Ramos (cell line): ENCODE results near the gene PCBD2.
"Not testable (repeated sequence)": the region's sequence is repeated elsewhere in the genome, so short reads cannot be mapped to it uniquely, and the experiment has no call there.

Source experiments
- in situ Hi-C: fragments of 300-500 bp; cut with MboI; formaldehyde crosslinking; loops from one replicate; pipeline ENCODE4 v1.14.3; 2022; ENCODE audit warnings: low sequenced_read_pairs; ENCODE audit not compliant: unreplicated experiment

The PCBD2 gene

DNA sequence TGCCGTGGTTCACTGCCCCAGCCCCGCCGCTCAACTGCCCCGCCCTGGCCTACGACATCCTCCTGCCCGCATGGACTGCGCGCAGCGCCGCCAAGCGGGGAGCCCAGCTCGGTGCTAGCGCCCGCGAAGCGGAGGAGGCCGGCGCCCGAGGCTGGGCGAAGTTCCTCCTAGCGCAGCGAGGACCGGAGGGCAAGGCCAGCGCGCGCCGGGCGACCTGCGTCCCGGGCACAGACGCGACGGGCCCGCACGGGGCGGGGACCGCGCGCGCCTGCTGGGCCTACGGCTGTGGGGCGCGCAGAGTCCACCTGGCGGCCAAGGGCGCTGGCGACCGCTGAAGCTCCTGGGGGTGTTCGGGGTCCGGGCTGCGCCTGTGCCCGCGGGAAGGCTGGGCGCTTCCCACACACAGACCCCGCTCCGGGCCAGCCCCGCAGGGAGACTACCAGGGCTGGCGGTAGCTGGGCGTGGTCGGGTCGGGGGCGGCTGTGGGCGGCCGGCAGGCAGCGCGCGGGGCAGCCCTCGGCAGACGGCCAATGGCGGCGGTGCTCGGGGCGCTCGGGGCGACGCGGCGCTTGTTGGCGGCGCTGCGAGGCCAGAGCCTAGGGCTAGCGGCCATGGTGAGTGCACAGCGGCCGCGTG lies at the start of gene PCBD2:
TSS of gene PCBD2 (plus strand) at position 522 of the 636 bp plus-strand sequence. CDS start at position 531, 9 bp downstream.
- in situ Hi-C loops: loop anchor here (5.0 kb wide), 1 partner anchor 167 kb away; the partner anchor contains the start of gene CAMLG

DNA sequence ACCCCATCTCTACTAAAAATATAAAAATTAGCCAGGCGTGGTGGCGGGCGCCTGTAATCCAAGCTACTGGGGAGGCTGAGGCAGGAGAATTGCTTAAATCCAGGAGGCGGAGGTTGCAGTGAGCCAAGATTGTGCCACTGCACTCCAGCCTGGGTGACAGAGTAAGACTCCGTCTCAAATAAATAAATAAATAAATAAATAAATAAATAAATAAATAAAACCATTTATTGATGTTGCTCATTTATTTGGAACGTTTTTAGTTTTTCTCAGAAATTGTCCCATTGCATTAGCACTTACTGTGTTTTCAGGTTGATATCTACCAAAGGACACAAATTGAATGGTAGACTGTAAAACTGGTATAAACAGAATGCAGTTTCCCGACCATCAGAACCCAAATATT lies 48.5 kb upstream of the PCBD2 start:
- in situ Hi-C loops: not testable (repeated sequence)

DNA sequence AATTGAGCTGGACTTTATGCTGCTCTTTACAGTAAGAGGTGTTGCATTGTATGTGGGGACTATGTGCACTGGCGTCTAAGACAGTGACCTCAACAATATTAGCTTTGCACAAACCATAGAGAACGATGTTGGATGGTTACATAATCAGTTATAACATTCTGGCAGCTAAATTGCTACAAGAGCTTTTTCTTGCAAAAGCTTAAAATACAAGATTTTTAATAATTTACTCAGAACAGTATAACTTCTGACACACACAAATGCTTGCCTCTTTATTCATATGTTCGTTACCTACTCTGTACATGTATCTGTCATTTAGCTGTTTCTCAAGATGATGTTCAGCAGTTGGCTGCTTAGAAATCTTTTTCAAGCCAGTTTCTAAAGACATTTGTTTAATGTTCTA lies 47.5 kb upstream of the PCBD2 start:
- in situ Hi-C loops: no loop called here

DNA sequence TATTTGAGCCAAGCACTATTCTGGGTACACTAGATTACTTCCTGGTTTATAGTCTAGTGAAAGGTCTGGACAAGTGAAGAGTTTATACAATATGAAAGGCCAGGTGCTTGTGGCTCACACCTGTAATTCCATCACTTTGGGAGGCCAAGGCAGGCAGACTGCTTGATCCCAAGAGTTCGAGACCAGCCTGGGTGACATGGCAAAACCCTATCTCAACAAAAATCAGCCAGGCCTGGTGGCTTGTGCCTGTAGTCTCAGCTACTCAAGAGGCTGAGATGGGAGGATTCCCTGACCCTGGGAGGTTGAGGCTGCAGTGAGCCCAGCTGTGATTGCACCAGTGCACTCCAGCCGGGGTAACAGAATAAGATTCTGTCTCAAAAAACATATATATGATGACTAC lies 40.2 kb upstream of the PCBD2 start:
- in situ Hi-C loops: no loop called here

DNA sequence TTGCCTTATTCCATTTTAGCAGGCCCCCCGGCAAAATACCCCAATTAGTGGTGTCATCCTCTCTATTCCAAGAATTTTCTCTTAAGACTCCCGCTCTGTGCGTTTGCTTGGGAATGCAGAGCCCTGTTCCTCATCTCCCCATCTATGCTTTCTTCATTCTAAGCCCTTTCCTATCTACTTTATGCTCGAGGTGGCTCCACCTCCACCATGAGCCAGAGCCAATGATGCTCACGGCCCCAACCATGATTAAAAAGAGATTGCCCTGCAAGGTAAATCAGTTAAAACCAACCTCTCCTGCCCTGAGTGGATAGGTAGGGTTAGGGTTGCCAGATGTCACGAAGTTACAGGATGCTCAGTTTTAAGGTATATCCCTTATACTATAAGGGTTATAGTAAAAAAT lies 31.4 kb upstream of the PCBD2 start:
- in situ Hi-C loops: no loop called here

DNA sequence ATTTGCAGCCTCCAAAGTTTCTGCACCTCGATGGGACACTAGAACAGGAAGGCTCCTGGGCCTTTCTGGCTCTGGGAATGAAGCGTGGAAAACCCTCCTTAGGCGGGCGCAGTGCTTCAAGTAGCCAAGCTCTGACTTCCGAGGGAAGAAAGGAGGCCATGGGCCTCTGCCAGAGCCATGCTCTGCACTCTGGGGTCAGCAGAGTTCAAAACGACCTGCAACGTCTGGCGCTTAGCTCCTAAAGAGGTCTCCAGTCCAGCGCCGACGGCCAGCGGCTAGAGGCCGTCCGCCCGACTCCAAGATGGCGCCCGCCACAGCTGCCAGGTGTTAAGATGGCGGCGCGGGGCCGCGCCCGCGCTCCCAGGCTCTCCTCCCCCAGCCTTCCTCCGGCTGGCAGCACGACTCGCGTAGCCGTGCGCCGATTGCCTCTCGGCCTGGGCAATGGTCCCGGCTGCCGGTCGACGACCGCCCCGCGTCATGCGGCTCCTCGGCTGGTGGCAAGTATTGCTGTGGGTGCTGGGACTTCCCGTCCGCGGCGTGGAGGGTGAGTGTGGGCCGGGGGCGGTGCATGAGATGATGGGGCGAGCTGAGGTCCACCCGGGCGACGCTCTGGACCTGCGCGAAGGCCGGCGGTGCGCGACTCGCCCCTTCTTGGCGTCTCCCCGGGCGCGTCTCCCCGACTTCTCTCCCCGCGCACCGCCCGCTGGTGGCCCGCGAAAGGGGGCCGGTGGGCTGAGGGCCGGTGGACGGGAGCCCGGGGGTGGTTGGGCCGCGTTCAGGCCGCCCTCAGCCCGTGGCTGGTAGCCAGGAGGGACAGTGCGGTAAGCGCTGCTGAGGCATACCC lies 30.7 kb upstream of the PCBD2 start, which contains the start of gene TXNDC15:
TSS of gene TXNDC15 (plus strand) at position 385 of the 844 bp plus-strand sequence. CDS start at position 442, 57 bp downstream.
- in situ Hi-C loops: no loop called here

DNA sequence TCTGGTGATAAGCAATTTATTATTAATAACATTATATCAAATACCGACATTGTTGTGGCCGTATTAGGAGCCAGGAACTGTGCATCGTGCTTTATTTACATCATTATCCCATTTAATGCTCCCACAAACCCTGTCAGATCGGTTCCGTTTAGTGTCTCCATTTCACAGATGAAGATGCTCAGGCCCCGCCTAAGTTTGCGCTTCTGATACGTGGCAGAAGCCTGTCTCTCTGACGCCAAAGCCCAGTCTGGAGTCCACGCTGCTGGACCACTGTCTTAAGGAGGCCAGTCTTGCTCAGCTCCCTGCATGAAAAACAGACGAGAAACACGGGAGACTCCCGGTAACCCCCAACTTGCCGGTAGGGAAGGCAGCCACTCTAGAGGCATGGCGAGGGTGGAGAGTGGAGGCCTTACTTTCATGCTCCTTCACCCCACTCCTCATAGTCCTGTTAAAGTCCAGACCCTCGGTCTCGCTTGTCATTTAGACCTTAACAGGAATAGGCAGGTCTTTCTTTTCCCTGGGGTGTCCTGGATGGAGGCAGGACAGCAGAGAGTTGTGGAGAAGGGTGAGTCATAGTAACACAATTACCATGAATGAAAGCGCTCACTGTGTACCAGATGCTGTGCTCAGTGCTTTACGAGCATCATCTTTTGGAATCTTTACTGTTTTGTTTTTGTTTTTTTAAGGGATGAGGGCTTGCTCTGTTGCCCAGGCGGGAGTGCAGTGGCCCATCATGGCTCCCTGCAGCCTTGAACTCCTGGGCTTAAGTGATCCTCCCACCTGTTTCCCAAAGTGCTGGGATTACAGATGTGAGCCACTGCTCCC lies 29.9 kb upstream of the PCBD2 start:
- in situ Hi-C loops: no loop called here

DNA sequence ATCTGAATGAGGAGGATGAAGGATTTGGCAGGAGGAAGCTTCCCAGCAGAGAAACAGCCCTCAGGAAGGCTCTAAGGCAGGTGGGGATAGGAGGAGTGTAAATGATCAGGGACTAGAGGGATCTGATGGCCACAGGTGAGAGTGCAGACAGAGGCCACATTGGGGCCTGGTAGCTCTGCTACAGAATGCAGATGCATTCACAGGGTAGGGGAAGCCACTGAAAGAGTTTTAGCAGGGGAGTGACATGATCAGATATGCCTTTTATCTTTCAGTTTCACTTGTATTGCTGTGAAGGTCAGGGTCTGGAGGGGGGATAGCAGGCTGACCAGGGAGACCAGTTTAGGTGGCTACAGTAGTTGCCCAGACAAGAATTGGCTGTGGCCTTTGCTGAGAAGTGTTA lies 27.8 kb upstream of the PCBD2 start:
- in situ Hi-C loops: no loop called here

DNA sequence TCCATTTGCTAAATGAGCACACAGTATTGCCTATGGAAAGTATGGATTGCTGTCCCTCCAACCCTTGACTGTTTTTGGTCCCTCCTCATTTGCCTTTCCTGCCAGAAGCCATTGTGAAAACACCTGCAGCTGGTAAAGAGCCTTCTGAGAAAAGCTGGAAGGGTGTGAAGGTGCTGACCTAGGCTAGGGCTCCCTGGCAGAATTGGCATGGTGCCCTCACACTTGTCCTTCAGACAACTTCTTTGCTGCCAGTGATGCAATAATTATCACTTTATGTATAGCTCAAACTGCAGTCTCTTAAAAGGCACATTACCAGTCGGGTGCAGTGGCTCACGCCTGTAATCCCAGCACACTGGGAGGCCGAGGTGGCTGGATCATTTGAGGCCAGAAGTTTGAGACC lies 26.5 kb upstream of the PCBD2 start:
- in situ Hi-C loops: no loop called here

DNA sequence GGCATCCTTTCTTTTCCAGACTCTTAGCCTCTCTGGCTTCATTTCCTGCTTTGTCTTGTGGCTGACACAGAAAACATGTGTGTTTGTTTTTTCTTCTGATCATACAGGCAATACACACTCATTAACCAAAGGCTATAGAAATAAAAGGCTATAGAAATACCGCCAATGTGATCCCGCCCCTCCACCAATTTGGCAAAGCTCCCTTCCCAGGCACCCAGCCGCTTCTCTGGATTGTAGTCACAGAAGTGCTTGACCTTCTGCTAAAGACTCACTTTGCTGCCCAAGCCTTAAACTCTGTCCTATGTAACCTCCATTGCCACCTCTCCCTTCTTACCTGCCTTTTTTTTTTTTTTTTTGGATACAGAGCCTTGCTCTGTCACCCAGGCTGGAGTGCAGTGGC lies 25.5 kb upstream of the PCBD2 start:
- in situ Hi-C loops: no loop called here

DNA sequence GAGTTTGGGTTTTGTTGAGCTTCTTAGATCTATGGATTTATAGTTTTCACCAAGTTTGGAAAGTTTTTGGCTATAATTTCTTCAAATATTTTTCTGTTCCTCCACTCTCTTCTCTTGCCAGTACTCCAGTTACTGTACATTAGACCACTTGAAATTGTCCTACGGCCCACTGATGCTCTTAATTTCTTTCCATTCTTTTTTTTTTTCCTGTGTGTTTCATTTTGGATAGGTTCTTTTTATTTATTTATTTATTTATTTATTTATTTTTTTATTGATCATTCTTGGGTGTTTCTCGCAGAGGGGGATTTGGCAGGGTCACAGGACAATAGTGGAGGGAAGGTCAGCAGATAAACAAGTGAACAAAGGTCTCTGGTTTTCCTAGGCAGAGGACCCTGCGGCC lies 24.0 kb upstream of the PCBD2 start:
- in situ Hi-C loops: not testable (repeated sequence)

DNA sequence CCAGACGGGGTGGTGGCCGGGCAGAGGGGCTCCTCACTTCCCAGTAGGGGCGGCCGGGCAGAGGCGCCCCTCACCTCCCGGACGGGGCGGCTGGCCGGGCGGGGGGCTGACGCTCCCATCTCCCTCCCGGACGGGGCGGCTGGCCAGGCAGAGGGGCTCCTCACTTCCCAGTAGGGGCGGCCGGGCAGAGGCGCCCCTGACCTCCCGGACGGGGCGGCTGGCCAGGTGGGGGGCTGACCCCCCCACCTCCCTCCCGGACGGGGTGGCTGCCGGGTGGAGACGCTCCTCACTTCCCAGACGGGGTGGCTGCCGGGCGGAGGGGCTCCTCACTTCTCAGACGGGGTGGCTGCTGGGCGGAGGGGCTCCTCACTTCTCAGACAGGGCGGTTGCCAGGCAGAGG lies 23.2 kb upstream of the PCBD2 start:
- in situ Hi-C loops: not testable (repeated sequence)

DNA sequence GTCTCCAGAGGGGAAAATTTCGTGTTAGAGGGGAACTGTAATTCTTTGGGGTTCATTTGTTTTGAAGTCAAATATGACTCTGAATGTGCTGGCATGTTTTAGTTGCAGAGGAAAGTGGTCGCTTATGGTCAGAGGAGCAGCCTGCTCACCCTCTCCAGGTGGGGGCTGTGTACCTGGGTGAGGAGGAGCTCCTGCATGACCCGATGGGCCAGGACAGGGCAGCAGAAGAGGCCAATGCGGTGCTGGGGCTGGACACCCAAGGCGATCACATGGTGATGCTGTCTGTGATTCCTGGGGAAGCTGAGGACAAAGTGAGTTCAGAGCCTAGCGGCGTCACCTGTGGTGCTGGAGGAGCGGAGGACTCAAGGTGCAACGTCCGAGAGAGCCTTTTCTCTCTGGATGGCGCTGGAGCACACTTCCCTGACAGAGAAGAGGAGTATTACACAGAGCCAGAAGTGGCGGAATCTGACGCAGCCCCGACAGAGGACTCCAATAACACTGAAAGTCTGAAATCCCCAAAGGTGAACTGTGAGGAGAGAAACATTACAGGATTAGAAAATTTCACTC lies 17.3 kb upstream of the PCBD2 start:
- in situ Hi-C loops: no loop called here

DNA sequence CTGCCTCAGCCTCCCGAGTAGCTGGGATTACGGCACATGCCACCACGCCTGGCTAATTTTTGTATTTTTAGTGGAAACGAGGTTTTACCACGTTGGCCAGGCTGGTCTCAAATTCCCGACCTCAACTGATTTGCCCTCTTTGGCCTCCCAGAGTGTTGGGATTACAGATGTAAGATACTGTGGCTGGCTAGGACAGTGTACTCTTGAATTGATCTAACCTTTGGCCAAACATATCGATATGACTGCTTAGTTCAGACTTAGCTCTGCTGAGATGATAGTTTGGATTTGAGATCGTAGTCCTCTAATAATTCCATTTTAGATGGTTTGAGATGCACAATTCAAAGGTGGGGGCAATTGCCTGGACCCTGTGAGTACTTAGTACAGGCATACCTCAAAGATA lies 15.6 kb upstream of the PCBD2 start:
- in situ Hi-C loops: no loop called here

DNA sequence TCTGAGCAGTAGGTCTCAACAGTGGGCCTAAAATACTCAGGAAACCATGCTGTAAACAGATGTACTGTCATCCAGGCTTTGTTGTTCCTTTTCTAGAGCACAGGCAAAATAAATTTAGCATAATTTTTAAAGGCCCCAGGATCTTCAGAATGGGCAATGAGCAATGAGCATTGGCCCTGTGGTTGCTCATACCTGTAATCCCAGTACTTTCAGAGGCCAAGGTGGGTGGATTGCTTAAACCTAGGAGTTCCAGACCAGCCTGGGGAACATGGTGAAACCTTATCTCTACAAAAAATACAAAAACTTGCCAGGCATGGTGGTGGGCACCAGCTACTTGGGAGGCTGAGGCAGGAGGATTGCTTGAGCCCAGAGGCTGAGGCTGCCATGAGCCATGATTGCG lies 13.5 kb upstream of the PCBD2 start:
- in situ Hi-C loops: no loop called here

DNA sequence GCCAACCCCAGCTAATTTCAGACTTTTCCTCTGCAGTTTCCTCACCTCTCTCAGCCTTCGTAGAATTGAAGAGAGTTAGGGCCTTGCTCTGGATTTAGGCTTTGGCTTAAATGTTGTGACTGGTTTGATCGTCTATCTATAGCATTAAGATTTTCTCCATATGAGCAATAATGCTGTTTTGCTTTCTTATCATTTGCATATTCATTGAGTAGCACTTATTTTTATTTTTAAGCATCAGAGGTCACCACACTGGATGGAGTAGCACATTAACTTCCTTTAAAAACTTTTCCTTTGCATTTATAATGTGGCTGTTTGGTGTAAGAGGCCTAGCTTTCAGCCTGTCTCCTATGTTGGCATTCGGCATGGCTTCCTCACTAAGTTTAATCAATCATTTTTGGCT lies 12.6 kb upstream of the PCBD2 start:
- in situ Hi-C loops: no loop called here

DNA sequence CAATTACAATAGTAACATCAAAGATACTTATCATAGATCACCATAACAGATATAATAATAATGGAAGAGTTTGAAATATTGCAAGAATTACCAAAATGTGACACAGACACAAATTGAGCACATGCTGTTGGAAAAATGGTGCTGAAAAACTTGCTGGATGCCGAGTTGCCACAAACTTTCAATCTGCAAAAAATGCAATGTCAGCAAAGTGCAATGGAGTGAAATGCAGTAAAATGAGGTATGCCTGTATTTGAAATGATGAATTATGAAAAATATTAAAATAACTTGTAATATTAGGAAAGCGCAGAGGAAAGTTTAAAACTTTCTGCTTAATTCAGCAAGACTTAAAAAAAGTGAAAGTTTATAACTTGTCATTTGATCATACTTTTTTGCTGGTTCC lies 12.0 kb upstream of the PCBD2 start:
- in situ Hi-C loops: no loop called here

DNA sequence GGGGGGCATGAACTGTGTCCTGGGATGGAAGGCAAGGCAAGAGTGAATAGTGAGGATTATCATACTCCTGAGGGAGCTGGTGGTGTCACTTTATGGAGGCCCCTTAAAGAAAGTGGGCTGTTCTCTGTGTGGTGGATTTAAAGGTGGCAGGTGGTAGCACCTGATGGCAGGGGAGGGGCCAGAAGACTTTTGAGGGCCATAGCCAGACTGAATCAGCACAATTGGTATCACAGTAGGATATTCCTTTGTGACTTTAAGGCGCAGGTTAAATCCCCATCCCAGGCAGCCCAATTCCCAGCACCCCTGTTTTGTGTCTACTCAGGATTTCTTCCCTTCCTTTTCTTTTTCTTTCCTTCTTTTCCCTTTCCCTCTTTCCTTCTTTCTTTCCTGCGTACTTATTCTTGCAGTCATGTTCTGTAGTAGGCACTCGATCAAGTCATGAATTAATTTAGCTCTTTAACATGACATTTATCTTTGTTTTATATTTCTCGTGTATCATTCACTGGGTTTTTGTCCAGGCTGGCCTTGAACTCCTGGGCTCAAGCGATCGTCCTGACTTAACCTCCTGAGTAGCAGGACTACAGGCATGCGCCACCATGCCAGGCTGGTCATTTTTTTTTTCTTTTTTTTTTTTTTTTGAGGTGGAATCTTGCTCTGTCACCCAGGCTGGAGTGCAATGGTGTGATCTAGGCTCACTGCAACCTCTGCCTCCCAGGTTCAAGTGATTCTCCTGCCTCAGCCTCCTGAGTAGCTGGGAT lies 11.0 kb upstream of the PCBD2 start:
- in situ Hi-C loops: no loop called here

DNA sequence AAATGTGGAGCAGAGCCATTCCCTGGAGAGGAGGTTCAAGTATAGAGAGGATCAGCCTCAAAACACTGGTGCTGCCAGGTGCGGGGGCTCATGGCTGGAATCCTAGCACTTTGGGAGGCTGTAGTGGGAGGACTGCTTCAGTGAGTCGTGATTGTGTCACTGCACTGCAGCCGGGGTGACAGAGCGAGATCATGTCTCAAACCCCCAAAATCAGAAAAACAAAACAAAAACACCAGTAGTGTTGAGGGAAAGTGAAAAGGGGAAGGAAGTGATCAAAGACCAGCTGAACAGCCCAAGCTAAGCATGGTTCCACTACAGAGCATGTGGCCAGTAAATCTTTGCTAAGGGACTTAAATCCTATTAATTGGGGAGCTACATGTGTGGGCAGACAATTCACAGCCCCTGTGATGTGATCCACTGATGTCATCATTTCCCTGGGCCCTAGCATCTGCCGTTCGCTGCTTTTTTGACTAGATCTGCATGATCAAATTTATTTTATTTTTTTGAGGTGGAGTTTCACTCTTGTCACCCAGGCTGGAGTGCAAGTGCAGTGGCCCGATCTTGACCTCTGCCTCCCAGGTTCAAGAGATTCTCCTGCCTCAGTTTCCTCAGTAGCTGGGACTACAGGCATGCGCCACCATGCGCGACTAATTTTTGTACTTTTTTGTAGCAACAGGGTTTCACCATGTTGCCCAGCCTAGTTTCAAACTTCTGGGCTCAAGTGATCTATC lies 2.7 kb upstream of the PCBD2 start:
- in situ Hi-C loops: no loop called here
